GM12801 (cell line): Measurements from ENCODE around the gene RANBP3L.

Experiments
- CTCF ChIP-seq: IDR thresholded peaks from one replicate; pipeline ENCODE4 v1.5.1; 2011; ENCODE audit warnings: control low read depth; ENCODE audit not compliant: insufficient read length; ENCODE audit errors: extremely low read depth

The RANBP3L gene

GRCh38 chr5:36264202-36264760 is 37.4 kb downstream of the RANBP3L start:
- TF ChIP-seq CTCF = no peak

- TF ChIP-seq CTCF = no peak
These were observed 40.5 kb downstream of the RANBP3L start for GRCh38 chr5:36261186-36261585.

GRCh38 chr5:36253575-36253974 is 48.1 kb downstream of the RANBP3L start:
- no peak for TF ChIP-seq CTCF

- no peak for TF ChIP-seq CTCF
These were observed 48.9 kb downstream of the RANBP3L start for GRCh38 chr5:36252722-36253365.

GRCh38 chr5:36251218-36251617 is 50.5 kb downstream of the RANBP3L start:
- TF ChIP-seq CTCF = no peak

GRCh38 chr5:36250427-36250826 is 51.3 kb downstream of the RANBP3L start:
- no peak for TF ChIP-seq CTCF

- TF ChIP-seq CTCF = no peak
These were observed 55.5 kb downstream of the RANBP3L start for GRCh38 chr5:36246036-36246800.
